ENCODE data around the gene MFSD6.

DNA sequence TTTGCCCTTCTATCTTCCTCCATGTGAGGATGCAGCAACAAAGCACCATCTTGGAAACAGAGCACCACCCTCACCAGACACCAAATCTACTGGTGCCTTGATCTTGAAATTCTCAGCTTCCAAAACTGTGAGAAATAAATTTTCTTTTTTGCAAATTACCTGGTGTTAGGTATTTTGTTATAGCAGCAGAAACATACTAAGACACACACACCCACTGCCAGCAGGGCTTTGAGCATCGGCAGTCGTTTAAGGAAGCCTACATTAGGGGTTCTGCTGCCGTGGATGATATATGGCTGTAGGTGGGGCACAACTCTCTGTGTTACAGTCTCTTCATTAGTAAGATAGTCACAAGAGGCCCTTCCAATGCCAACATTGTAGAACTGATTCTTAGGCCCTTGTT lies 20.7 kb upstream of the MFSD6 start:
- TF ChIP-seq, protein P1, sequence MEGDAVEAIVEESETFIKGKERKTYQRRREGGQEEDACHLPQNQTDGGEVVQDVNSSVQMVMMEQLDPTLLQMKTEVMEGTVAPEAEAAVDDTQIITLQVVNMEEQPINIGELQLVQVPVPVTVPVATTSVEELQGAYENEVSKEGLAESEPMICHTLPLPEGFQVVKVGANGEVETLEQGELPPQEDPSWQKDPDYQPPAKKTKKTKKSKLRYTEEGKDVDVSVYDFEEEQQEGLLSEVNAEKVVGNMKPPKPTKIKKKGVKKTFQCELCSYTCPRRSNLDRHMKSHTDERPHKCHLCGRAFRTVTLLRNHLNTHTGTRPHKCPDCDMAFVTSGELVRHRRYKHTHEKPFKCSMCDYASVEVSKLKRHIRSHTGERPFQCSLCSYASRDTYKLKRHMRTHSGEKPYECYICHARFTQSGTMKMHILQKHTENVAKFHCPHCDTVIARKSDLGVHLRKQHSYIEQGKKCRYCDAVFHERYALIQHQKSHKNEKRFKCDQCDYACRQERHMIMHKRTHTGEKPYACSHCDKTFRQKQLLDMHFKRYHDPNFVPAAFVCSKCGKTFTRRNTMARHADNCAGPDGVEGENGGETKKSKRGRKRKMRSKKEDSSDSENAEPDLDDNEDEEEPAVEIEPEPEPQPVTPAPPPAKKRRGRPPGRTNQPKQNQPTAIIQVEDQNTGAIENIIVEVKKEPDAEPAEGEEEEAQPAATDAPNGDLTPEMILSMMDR (conservative IDR thresholded peaks at IDR 0.05; ENCODE audit: low read depth, low read length): no peak
- no peak for TF ChIP-seq EZH2 (IDR thresholded peaks at IDR 0.05; ENCODE audit: low read length, unreplicated experiment)

Data from PC-3 (cell line).